HG02610 (cell line): ENCODE measurements around the gene DAW1.

ENCODE experiments used
- ATAC-seq: cut with Tn5 transposase; IDR thresholded peaks from one replicate; pipeline ENCODE4 v1.9.1; 2021; ENCODE audit warnings: mild to moderate bottlenecking, moderate library complexity; ENCODE audit not compliant: unreplicated experiment

Gene DAW1, protein sequence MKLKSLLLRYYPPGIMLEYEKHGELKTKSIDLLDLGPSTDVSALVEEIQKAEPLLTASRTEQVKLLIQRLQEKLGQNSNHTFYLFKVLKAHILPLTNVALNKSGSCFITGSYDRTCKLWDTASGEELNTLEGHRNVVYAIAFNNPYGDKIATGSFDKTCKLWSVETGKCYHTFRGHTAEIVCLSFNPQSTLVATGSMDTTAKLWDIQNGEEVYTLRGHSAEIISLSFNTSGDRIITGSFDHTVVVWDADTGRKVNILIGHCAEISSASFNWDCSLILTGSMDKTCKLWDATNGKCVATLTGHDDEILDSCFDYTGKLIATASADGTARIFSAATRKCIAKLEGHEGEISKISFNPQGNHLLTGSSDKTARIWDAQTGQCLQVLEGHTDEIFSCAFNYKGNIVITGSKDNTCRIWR

DNA sequence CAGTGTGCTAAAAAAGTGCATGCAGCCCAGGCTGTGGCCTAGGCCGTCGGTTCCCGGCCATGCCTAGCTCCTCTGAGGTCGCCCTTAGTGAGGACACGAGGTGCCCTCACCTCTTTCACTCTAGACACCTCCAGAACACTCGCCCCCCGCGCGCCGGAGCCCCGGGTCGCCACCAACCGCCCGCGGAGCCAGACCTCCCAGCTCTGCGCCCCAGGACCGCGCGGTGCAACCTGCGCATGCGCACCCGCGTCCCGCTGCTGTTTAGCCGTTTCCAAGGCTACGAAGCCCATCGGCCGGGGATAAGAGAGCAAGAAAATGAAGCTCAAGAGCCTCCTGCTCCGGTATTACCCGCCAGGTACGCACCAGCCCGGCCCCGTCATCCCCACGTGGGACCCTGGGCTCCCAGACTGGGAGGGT lies at the start of gene DAW1:
Gene DAW1, plus strand, starts transcription at position 257 of the 417 bp plus-strand sequence. Its CDS starts 59 bp downstream, at position 316.
- no peak for ATAC-seq

DNA sequence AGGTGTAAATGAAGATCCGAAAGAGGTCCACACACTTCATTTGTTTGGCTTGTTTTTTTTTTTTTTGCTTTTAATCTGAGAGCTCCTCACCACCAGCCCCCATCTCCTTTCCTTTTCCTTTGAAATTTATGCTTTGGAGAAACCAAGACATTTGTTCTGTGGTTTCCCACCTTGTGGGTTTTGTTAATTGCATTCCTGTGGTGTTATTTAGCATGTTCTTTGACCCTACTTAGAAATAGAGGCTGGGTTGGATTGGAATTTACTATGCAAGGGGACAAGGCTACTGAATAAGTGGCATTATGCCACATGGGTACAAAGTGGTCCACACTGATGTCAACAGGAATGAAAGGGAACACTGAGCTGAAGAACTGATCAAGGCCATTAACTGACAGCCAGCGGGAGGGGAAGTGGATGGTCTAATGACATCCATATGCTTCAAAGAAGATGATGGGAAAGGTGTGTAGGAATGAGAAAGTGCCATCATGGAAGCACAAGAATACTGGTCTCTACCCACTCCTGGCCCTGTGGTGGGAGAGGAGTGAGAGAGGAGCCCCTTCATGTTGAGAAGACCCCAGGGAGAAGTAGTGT lies 48.9 kb upstream of the DAW1 start:
- ATAC-seq: no peak

DNA sequence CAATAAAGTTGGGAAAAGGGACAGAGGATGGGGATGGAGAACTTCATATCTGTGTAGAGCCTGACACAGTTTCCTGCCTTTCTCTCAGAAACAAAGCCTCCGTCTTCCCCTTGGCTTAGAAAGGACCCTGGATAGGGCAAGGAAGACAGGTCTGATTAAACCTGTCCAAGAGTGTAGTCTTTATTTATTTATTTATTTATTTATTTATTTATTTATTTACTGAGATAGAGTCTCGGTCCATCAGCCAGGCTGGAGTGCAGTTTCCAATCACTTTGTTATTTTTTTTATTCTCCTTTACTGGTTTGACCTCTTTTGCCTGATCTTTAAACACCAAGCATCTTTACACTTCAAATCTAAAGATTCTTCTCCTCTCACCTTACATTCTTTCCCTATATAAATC lies 47.5 kb upstream of the DAW1 start:
- ATAC-seq: no peak

DNA sequence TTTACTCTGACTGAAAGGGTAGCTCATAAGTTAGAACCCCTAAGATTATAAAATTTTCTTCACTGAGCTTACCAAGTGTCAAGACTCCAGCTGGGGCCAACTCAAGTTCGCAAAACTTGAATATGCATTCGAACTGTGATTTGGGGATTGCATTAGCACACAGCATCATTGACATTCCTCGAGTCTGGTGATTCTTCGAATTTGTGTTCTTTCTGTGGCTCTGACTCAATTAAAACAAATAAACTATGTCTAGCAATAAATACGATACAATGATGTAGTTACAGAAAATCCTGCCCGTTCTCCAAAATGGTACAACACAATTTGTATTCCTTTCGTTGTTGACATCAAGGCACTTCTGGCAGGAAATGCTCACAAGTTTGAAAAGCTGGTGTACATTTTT lies 46.7 kb upstream of the DAW1 start:
- ATAC-seq: no peak

DNA sequence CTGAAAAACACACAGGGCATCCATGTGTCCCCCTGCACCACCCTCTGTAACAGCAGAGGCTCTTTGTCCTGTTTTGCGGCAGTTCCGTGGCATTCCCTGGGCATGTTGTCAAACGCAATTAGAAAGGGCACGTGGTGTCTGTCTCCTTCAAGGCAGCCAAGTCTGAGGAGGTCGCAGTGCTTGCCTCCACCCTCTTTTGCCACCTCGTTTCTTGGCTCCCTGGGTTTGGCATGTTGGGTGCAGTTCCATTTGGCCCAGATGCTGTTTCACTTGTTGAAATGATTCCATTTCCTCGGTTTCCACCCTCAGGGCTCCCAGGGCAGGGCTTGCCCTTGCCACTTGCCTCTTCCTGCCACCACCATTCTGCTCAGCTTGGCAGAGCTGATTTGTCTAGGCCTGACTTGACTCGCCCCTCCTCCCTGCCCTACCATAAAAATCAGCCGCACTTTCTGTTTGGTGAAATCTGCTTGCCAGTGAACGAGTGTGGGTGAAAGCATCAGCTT lies 45.4 kb upstream of the DAW1 start:
- no peak for ATAC-seq

DNA sequence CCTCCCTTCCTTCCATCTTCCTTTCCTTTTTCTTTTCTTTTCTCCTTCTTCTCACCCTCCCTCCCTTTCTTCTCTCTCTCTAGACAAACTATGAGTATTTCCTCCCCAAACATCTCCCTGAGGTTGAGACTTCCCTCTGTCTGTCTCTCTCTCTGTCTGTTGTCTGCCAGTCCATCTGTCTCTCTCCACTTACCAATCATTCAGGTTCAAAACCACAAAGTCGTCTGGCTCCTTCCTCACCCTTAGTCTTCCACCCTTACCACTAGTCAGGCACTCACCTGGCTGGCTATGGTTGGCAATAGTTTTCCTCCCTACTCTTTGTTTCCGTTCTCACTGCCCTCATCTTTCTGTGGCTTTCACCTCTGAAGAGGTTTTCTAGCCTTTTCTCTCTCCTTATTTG lies 44.9 kb upstream of the DAW1 start:
- no peak for ATAC-seq

DNA sequence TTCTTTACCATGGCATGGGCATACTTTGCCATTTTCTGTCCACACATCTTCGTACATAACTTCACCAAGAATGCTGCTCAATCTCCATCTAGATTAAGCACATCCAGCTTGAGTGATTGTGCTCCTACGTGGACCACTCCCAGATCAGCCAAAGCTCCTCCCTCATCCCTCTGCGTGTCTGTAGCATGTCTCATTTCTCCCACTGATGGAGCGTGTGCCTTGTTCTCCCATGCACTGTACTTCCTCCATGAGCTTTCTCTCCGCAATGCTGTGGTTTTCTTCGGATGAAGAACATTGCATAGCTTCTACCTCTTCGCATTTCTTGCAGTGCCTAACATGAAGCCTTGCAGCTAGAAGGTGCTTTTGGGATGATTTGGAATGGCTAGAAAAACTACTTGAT lies 44.3 kb upstream of the DAW1 start:
- no peak for ATAC-seq

DNA sequence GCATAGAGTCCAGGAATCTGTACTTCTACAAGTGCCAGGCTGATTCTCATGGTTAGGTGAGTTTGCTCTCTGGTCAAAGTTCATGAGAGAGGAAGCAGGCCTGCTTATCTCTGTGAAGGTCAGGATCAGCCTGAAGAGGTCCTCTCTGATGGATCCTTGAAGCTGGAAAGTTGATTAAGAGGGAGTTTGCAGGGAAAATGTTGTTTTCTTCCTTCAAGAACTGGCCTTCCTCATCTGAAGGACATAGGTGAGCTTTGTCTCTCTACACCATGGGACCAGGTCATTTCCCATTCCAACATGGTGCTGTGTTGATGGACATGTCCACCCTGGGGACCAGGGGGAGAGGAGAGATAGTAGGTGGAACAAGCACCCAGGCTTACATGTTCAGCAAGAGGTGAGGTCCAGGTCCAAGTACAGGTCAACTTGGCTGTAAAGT lies 42.9 kb upstream of the DAW1 start:
- no peak for ATAC-seq

DNA sequence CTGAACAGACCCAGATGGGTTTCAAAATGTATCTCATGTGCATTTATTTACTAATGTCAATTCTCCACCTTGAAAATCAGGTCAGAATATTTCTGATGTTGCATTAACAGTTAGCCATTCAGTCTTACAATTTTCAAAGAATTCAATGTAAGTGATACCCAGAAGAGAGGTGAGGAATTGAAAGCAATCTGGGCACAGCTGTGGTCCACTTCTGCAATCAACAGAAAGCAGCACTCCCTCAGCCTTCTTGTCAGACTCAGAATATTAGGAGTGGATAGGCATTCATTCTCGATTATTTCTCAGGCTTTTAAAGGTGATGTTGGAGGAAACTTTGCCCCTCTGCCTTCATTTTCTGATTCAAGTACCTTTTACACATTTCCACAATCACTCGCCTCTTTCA lies 42.1 kb upstream of the DAW1 start:
- no peak for ATAC-seq

DNA sequence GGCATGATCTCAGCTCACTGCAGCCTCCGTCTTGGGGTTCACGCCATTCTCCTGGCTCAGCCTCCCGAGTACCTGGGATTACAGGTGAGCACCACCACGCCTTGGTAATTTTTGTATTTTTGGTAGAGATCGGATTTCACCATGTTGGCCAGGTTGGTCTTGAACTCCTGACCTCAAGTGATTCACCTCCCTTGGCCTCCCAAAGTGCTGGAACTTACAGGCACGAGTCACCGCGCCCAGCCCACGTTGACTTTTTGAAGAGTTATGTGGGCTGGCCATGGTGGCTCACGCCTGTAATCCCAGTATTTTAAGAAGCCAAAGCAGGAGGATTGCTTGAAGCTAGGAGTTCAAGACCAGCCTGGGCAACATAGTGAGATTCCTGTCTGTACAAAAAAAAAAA lies 37.0 kb upstream of the DAW1 start:
- ATAC-seq: no peak

DNA sequence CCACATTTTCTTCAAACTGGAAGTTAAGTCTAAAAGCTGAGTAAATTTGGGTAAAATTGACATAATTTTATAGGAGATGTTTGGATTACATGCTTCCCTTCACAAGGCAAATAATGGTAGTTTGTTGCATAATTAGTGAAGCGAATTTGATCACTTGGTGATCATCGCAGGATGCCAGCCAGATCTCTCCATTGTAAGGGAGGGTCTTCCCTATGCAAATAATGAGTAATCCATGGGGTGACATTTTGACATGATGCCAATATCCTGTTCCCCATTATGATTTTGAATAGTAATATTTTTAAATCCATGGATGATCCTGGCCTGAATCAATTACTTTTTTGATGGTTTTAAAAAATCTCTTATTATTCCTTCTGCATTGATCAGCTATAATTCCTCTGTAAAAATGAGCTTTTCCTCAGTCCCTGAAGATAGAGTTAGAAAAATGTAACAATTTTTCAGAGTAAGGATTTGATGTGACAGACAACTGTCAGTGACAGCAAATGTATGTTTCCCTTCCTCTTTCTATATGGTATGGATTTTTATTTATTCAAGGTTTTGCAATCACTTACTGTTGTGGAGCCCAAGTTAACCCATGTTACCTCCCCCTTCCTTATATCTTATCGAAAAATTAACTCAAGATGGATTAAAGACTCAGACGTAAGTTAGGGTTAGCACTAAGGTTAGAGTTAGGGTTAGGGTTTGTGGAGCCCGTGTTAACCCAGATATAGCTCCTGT lies 36.3 kb upstream of the DAW1 start:
- no peak for ATAC-seq

DNA sequence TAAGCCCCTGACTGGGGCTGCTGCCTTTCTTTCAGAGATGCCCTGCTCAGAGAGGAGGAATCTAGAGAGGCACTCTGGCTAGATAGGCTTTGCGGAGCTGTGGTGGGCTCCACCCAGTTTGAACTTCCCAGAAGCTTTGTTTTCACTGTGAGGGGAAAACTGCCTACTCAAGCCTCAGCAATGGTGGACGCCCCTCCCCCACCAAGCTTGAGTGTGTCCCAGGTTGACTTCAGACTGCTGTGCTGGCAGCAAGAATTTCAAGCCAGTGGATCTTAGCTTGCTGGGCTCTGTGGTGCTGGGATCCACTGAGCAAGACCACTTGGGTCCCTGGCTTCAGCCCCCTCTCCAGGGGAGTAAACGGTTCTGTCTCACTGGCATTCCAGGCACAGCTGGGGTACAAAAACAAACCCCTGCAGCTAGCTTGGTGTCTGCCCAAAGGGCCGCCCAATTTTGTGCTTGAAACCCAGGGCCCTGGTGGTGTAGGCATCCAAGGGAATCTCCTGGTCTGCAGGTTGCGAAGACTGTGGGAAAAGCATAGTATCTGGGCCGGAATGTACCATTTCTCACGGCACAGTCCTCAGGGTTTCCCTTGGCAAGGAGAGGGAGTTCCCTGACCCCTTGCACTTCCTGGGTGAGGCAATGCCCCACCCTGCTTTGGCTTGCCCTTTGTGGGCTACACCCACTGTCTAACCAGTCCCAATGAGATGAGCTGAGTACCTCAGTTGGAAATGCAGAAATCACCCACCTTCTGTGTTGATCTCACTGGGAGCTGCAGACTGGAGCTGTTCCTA lies 31.9 kb upstream of the DAW1 start:
- ATAC-seq: peak; percentile 61

DNA sequence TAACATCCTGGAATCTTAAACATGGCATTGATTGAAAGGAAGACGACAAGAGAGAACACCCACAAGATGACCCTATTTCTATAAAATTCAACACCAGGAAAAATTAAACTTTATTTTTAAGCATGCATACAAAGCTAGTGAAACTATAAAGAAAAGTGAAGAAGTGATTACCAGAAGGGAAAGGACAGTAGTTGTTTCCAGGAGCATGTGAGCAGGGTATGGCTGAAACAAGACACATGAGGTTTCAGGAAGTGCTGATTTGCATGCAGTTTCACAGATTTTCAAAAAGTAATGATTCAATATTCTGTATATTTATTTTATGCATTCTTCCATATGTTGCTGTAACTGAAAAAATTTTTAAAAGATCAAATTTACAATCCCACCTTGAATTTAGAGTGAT lies 24.6 kb upstream of the DAW1 start:
- ATAC-seq: peak; percentile 33

DNA sequence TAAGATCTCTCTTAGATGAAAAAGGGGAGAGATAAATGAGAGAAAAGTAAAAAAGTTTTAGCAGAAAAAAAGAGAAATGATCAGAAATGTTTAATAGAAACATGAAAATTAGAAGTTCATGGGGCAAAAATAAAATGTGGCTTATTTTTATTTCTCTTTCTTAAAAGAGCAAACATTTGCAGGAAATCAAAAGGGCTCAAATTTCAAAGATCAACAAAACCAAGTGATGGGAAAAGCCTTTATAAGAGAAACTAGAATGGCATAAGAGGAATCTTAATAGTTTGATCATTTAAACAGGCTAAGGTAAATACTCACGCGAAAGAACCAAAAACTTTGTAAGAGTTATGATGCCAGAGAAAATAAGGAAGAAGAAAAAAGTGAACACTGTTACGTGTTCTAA lies 23.3 kb upstream of the DAW1 start:
- ATAC-seq: peak; percentile 2

DNA sequence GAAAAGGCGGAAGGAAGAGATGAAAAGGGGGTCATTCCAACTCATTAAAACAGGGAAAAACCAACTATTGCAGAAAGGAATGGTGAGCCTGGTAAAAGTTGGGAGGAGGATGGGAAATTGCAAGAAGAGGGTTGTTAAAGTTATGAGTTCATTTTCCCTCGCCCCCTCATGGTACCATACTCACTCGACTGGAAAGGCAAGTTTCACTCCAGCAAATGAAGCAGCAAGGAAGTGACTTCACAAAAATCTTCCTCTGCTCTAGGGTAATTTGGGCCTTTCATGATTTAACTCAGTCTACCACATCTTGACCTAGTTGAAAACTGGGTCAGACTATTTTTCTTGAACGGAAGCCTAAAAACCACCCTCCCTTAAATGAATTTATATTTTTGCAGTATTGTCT lies 22.8 kb upstream of the DAW1 start:
- ATAC-seq: peak; percentile 96

DNA sequence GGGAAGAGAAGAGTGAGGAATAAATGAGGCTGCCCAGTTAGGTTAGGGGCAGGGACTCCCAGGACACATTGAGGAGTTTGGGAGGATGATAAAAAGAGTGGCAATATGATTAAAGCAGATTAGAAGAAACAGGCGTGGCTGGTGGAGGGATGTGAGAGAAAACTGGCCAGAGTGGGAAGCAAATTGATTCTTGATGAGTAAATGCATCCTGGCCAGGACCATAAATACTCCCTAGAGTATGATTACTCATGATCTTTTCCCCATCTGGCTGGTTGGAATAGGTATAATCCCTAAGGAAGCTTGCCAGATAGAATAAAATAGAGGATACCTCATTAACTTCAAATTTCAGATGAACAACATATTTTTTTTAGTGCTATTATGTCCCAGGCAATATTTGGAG lies 21.5 kb upstream of the DAW1 start:
- no peak for ATAC-seq

DNA sequence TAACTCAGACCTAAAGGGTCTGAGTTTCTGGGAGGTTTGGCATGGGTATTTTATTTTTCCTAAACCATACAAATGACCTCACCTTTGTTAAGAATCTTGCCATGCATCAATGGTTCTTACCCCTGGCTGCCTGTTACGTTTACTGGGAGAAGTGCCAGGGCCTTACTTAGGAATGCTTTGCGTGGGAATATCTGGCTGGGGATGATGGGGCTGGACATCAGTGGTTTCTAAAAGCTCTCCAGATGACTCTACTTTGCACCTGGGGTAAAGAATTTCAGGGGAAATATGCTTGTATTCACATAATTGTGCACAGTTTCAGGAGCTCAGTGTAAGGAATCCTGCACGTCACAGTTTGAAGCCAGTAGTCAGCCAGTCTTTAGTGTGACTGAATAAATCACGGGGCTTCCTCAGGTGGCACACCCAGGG lies 18.2 kb upstream of the DAW1 start:
- no peak for ATAC-seq

DNA sequence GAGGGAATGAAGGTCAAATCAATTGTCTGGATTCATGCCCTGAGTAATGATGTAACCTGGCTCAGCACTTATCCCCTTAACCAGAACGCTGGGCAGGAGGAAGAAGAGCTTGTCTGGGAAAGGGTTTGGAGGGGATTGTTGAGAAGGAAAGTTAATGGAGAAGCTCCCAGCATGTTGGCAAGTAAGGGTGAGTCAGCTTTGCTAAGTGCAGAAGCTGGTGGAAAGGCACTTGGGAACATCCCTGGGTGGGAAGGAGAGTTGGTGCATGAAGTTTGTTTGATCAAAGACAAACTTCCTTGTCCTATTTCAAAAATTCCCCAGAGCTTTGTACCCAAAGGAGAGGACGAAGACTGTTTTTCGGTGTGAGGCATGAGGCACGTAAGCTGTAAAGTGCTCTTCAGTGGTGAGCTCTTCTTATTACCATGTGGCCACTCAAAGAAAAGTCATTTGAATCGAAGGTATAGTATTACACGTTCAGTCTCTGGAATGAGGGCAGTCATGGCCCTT lies 17.6 kb upstream of the DAW1 start:
- no peak for ATAC-seq

DNA sequence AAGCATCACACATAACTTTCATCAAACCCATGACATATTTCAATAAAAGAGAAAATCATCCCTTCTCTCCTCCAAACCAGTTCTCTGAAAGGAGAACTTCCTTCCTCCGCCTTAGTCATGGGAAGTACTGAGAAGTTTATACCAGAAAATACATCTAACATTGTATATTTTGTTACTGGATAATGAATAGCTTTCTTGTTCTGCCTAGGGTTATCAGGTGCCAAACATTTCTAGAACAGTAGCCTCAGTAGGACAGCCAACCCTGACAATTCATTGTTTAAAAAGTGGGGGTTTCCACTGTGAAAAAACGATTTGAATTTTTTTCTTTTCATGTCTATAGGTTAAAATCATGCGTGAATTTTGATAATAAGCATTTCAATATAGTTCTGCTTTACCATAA lies 16.0 kb upstream of the DAW1 start:
- ATAC-seq: no peak

DNA sequence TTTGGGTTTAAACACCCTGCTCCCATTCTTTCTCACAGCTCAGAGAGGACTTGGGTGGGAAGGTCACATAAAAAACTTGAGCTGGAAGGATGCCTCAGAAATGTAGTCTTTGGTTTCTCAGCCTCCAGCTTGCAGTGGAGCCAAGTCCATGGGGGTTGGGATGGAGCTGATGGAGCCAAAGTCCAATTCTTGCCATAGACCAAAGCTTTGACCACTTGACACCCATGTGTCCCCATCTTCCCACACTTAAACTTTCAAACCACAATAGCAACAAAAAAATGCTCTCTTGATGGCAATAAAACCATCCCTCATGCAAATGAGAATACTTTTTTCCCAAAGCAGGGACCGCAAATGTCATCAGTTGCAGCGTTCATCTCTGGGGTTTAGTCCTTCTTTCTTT lies 14.7 kb upstream of the DAW1 start:
- no peak for ATAC-seq

DNA sequence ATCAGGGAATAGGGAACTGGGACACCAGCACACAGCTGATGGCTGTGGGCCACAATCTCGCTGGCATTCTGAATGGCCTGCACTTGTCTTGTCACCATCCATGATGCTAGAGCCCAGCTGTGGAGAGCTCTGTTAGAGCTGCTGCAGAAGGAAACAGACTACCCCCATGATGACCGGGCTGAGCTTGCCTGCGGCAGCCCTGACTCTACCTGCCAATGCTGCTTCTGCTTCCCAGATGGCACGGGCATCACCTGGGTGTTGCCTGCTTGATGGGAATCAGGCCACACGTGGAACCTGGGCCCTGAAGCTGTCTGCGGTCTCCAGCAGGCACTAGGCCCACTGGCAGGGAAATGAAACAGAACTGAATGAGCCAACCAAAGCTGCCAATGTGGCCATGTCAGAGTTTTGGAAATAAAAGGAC lies 11.2 kb upstream of the DAW1 start:
- ATAC-seq: no peak
